Skeletal muscle satellite cell (primary cell): ENCODE measurements around the gene TNFAIP8L1.

Source experiments
- H3K27me3 ChIP-seq: 2 replicates; pipeline ENCODE4 v1.7.0; 2013; ENCODE audit warnings: low read length; ENCODE audit not compliant: control insufficient read depth, insufficient read depth
- H3K36me3 ChIP-seq: 2 replicates; pipeline ENCODE4 v1.7.0; 2013; ENCODE audit warnings: mild to moderate bottlenecking, control low read depth, low read length; ENCODE audit not compliant: insufficient read depth
- H3K4me1 ChIP-seq: 2 replicates; pipeline ENCODE4 v1.7.0; 2013; ENCODE audit warnings: low read length; ENCODE audit not compliant: control insufficient read depth, insufficient read depth
- H3K4me2 ChIP-seq: 2 replicates; pipeline ENCODE4 v1.7.0; 2013; ENCODE audit warnings: mild to moderate bottlenecking, low read length
- H3K4me3 ChIP-seq: 2 replicates; pipeline ENCODE4 v1.7.0; 2013; ENCODE audit warnings: low read length
- H3K9ac ChIP-seq: 2 replicates; pipeline ENCODE4 v1.7.0; 2013; ENCODE audit warnings: mild to moderate bottlenecking, low read depth, low read length, moderate library complexity
- H3K9me3 ChIP-seq: replicated peaks from 2 replicates; pipeline ENCODE4 v1.7.0; 2013; ENCODE audit warnings: mild to moderate bottlenecking, control low read depth, low read length

Gene TNFAIP8L1

DNA sequence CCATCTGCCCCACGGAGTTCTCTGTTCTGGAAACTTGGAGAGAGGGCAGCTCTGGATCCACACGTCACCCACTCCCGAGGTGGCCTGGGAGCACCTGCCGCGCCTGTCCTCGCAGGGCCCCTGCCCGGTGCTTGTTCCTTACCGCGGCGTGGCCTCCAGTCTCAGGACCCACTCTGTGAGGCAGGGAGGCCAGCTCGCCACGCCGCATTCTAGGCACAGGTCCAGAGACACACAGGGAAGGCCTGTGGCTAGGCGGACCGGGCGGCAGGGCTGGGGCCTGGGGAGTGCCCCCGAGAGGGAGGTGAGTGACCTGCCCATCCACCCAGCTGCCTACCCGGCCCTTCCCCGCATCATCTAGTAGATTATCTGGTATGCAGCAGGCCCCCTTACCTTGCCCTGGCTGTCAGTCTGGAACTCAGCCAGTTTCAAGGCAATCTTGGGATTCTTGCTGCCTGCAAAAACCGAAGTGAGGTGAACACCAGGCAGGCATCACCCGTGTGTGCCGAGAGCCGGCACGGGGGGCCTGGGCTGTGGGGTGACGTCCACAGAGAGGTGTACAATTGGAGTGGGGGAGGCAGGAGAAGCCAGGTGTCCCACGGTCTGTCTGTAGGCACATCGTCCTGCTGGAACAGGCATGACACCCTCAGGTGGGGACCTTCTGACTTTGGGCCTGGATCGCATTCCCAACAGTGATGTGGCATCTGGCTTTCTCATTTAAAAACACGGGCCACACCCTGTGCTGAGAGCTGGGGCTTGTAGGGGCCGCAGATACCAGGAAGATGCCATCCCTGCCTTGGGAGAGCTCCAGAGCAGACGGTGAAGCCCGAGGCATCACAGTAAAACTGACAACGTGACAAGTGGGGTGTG lies 60.7 kb downstream of the TNFAIP8L1 start:
- no peak overlapping the region for H3K4me3 ChIP-seq
- H3K27me3 ChIP-seq: no peaks in the 10 kb centered on the region
- H3K4me2 ChIP-seq: no peak overlapping the region
- peaks cover 38% of the 10 kb centered on the region for H3K4me1 ChIP-seq
- H3K9ac ChIP-seq: no peak overlapping the region
- H3K36me3 ChIP-seq: peaks cover 73% of the 10 kb centered on the region
- H3K9me3 ChIP-seq: no peaks in the 10 kb centered on the region

DNA sequence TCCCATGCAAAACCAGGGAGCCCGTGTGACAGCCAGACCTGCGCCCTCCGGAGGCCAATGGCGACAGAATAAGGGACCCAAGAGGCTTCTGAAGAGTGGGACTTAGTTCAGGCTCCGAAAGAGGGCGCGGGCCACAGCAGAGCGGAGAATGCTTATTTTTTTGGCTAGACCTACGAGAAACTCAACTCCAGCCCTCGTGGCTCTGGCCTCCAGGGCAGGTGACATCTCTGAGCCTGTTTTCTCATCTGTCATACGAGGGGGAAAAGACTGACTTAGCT lies 61.3 kb downstream of the TNFAIP8L1 start:
- H3K4me1 ChIP-seq: peaks cover 38% of the 10 kb centered on the region
- H3K4me3 ChIP-seq: no peak overlapping the region
- H3K27me3 ChIP-seq: no peaks in the 10 kb centered on the region
- peaks cover 74% of the 10 kb centered on the region for H3K36me3 ChIP-seq
- no peaks in the 10 kb centered on the region for H3K9me3 ChIP-seq
- H3K4me2 ChIP-seq: no peak overlapping the region
- no peak overlapping the region for H3K9ac ChIP-seq

DNA sequence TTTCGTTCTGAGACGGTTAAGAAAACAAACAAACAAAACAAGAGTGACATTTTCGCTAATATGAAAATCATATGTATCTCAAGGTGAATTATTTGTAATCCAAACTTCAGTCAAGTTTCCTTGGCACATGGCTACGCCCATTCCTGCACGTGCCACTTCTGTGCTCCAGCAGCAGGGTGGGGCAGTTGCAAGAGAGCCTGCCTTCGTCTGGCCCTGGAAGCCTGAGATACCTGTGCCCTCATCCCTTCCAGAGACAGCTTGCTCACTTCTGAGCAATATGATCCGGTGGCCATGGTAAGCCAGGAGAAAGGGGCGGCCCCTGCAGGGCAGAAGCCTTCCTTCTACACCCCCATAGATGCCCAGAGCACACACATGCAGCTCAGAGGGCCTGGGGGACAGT lies 62.2 kb downstream of the TNFAIP8L1 start:
- H3K9me3 ChIP-seq: no peaks in the 10 kb centered on the region
- peaks cover 34% of the 10 kb centered on the region for H3K4me1 ChIP-seq
- H3K36me3 ChIP-seq: peaks cover 75% of the 10 kb centered on the region
- H3K27me3 ChIP-seq: no peaks in the 10 kb centered on the region
- H3K4me3 ChIP-seq: no peak overlapping the region
- no peak overlapping the region for H3K4me2 ChIP-seq
- H3K9ac ChIP-seq: no peak overlapping the region

DNA sequence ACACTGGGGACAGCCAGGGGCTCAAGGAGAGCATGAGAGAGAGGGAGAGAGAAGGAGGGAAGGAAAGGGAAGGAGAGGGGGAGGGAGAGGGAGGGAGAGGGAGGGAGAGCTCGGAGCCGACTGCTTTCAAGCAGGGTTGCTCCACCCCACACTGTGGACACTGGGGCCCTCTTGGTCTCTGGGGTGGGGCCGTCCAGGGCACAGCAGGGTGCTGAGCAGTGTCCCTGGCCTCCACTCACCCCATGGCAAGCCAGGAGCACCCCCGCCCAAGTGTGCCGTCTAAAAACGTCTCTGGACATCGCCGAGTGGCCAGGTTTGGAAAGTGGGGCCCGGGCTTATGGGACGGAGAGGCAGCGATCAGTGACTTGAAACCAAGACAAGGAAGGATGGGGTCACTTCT lies 63.4 kb downstream of the TNFAIP8L1 start:
- peaks cover 34% of the 10 kb centered on the region for H3K4me1 ChIP-seq
- H3K9me3 ChIP-seq: no peaks in the 10 kb centered on the region
- peaks cover 74% of the 10 kb centered on the region for H3K36me3 ChIP-seq
- no peaks in the 10 kb centered on the region for H3K27me3 ChIP-seq
- no peak overlapping the region for H3K4me2 ChIP-seq
- H3K4me3 ChIP-seq: no peak overlapping the region
- H3K9ac ChIP-seq: no peak overlapping the region

DNA sequence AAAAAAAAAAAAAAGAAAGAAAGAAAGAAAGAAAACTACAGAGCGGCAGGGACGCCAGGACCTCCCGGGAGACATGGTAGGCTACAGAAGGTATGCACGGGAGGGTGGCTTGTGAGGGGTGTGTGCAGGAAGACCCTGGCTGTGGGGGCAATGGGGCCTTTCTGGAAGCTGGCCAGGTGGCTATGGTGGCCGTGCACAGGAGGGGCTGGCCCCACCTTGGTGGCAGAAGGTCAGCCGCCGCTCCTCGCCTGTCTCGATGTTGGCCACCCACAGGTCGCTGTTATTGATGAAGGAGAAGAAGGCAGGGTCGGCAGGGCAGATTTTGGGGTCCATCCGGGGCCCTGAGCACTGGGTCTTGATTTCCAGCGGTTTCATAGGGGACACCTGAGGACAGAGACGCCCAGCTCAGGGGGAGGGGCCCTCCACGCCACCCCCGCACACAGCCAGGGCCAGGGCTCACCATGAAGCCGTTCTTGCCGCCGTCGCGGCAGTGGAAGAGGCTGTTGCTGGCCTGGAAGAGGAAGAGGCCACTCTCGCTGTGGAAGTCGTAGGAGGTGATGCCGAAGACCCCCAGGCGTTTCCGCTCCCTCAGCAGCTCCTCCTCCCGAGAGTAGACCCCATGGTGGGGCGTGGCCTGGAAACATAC lies 64.5 kb downstream of the TNFAIP8L1 start:
- Histone ChIP-seq H3K4me3 (no peak overlapping the region), H3K36me3 (peaks cover 66% of the 10 kb centered on the region), H3K4me2 (no peak overlapping the region), H3K9me3 (no peaks in the 10 kb centered on the region), H3K27me3 (no peaks in the 10 kb centered on the region), H3K9ac (peak overlapping the region; percentile 42), H3K4me1 (peaks cover 44% of the 10 kb centered on the region)

DNA sequence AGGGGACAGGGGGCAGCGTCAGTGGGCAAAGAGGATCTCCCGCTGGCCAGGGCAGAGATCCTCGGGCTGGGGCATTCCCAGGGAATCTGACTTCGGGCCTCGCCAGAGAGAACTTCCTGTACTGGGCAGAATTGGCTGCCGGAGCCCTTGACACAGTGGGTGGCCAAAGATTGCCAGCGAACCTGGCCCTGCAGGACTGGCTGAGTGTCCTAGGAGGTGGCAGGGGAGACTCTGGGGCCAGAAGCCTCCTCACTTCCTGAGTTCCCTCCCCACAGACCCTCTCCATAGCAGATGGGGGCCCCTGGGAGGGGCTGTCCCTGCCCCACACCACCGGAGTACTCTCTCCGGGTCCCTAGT lies 65.0 kb downstream of the TNFAIP8L1 start:
- Histone ChIP-seq H3K4me3 (no peak overlapping the region), H3K36me3 (peaks cover 64% of the 10 kb centered on the region), H3K27me3 (no peaks in the 10 kb centered on the region), H3K4me1 (peaks cover 49% of the 10 kb centered on the region), H3K9me3 (no peaks in the 10 kb centered on the region), H3K9ac (peak overlapping the region; percentile 42), H3K4me2 (no peak overlapping the region)
